ENCODE data around the gene SLC1A4. TPM values are rescaled to one million over a fixed set of nuclear protein-coding genes. Genes with fewer than 3 reads are reported as not detected.

The SLC1A4 gene
- total and polyA plus RNA-seq, 8 donors: 1.3 to 30.1 (median 6.4) TPM

- Histone ChIP-seq H3K27me3 (no peaks in the 10 kb centered on the region), H3K36me3 (no peaks in the 10 kb centered on the region), H3K4me1 (peaks cover 7 to 35% (median 28%) of the 10 kb centered on the region in 4 donors), H3K27ac (peak overlapping the region in 1 of 5 donors; percentile 51), H3K9me3 (no peaks in the 10 kb centered on the region), H3K4me3 (no peak overlapping the region)
- TF ChIP-seq CTCF (IDR thresholded peaks at IDR 0.05): no peak
- no peak for TF ChIP-seq POLR2A (IDR thresholded peaks at IDR 0.05)
- no peak for TF ChIP-seq EP300 (IDR thresholded peaks at IDR 0.05)
- TF ChIP-seq POLR2AphosphoS5 (IDR thresholded peaks at IDR 0.05): no peak
- WGBS, 5 donors: 20 to 38% (median 29%) methylated on average over 1 of the region's 1 CpG
- DNase-seq: peak in 1 of 2 donors; percentile 43
- intact Hi-C loops (cut with DNase I; ENCODE audit: low total_unique reads): no loop called here
Measured at GRCh38 chr2:65053199-65053598, 64.0 kb downstream of the SLC1A4 start.

GRCh38 chr2:65054749-65055421 lies 65.7 kb downstream of the SLC1A4 start:
- Histone ChIP-seq H3K9me3 (no peaks in the 10 kb centered on the region), H3K4me1 (peaks cover 7 to 52% (median 44%) of the 10 kb centered on the region in 4 donors), H3K4me3 (peak overlapping the region; percentile 82 to 92 (median 90)), H3K27ac (peak overlapping the region in 2 of 5 donors; percentile 92 to 96), H3K27me3 (no peaks in the 10 kb centered on the region), H3K36me3 (no peaks in the 10 kb centered on the region)
- DNase-seq: no peak
- intact Hi-C loops (cut with DNase I; ENCODE audit: low total_unique reads): no loop called here
- WGBS, 5 donors: 59 to 80% (median 70%) methylated on average over 4 of the region's 4 CpGs
- TF ChIP-seq EP300 (IDR thresholded peaks at IDR 0.05) (no peak), POLR2AphosphoS5 (IDR thresholded peaks at IDR 0.05) (no peak), CTCF (IDR thresholded peaks at IDR 0.05) (no peak), POLR2A (IDR thresholded peaks at IDR 0.05) (no peak)

- Histone ChIP-seq H3K36me3 (no peaks in the 10 kb centered on the region), H3K27me3 (no peaks in the 10 kb centered on the region), H3K4me3 (peak overlapping the region; percentile 82 to 92 (median 90)), H3K9me3 (no peaks in the 10 kb centered on the region), H3K4me1 (peaks cover 10 to 59% (median 51%) of the 10 kb centered on the region in 4 donors), H3K27ac (peak overlapping the region; percentile 70 to 96 (median 92))
- WGBS, 5 donors: 9 to 10% (median 9%) methylated on average over 37 to 42 of the region's 42 CpGs
- intact Hi-C loops (cut with DNase I; ENCODE audit: low total_unique reads): no loop called here
- DNase-seq: peak in 1 of 2 donors; percentile 68
- TF ChIP-seq POLR2AphosphoS5 (IDR thresholded peaks at IDR 0.05) (no peak), CTCF (IDR thresholded peaks at IDR 0.05) (no peak), EP300 (IDR thresholded peaks at IDR 0.05) (no peak), POLR2A (IDR thresholded peaks at IDR 0.05) (no peak)
Measured at GRCh38 chr2:65055422-65056214, 66.4 kb downstream of the SLC1A4 start.

- intact Hi-C loops (cut with DNase I; ENCODE audit: low total_unique reads): no loop called here
- H3K27ac ChIP-seq: peak within 1 kb of the TSS; percentile 86 to 96 (median 93)
- 0 to 1% (median 1%) methylated on average over 42 to 99 of the region's 99 CpGs for WGBS, 5 donors
Measured at GRCh38 chr2:65056215-65057053, 67.2 kb downstream of the SLC1A4 start, which contains the start of gene CEP68. TSS of gene CEP68 (plus strand) at chr2:65056416. CDS start at chr2:65069445, 13,029 bp downstream.

More at GRCh38 chr2:65056215-65057053, 67.2 kb downstream of the SLC1A4 start, which contains the start of gene CEP68:
- Histone ChIP-seq H3K27me3 (no peaks in the 10 kb centered on the region), H3K4me3 (peak within 1 kb of the TSS; percentile 82 to 92 (median 90)), H3K36me3 (no peaks in the 10 kb centered on the region), H3K9me3 (no peaks in the 10 kb centered on the region), H3K4me1 (peaks cover 18 to 67% (median 59%) of the 10 kb centered on the region in 4 donors)
- DNase-seq: peak; percentile 98 to 99
- TF ChIP-seq POLR2AphosphoS5 (IDR thresholded peaks at IDR 0.05): peak; percentile 68 to 94 (median 92)
- peak in 1 of 4 donors; percentile 43 for TF ChIP-seq POLR2A (IDR thresholded peaks at IDR 0.05)
- no peak for TF ChIP-seq EP300 (IDR thresholded peaks at IDR 0.05)
- no peak for TF ChIP-seq CTCF (IDR thresholded peaks at IDR 0.05)
